Fibroblast of the aortic adventitia (primary cell): ENCODE results near the gene MRPL49. TPM values are rescaled to one million over a fixed set of nuclear protein-coding genes. Genes with fewer than 3 reads are reported as not detected.
"Not testable (repeated sequence)": the region's sequence is repeated elsewhere in the genome, so short reads cannot be mapped to it uniquely, and the experiment has no call there.

Experiments used
- DNase-seq: peaks from one replicate; pipeline ENCODE4 v3.0.0-alpha.2; 2010; ENCODE audit warnings: low read depth
- H3K4me3 ChIP-seq: 2 replicates; pipeline ENCODE4 v1.5.1; 2011; ENCODE audit warnings: low read depth, mild to moderate bottlenecking, control low read depth, low read length, moderate library complexity
- CTCF ChIP-seq: IDR thresholded peaks from 2 replicates; pipeline ENCODE4 v1.5.1; 2011; ENCODE audit warnings: mild to moderate bottlenecking, low read length, control low read depth, inconsistent platforms; ENCODE audit not compliant: insufficient read depth
- total RNA-seq: library from RNA; depleted of rRNA; stranded (reverse); fragments of >200 nt; gene quantifications from 2 replicates; pipeline ENCODE4 v1.2.3, GENCODE V29; 2012; ENCODE audit warnings: low replicate concordance

MRPL49 gene
- total RNA-seq, 1 donor: 34.7 TPM

- no peak for DNase-seq
- no peak overlapping the region for H3K4me3 ChIP-seq
- no peak for TF ChIP-seq CTCF
Measured at GRCh38 chr11:65148657-65149056, 26.5 kb downstream of the MRPL49 start.

- DNase-seq, H3K4me3 ChIP-seq: not testable (repeated sequence)
Measured at GRCh38 chr11:65150131-65150508, 28.0 kb downstream of the MRPL49 start.

- no peak for TF ChIP-seq CTCF
- H3K4me3 ChIP-seq: peak overlapping the region; percentile 10
- peak; percentile 71 for DNase-seq
Measured at GRCh38 chr11:65150509-65151299, 28.6 kb downstream of the MRPL49 start.

GRCh38 chr11:65151331-65151899, 29.3 kb downstream of the MRPL49 start:
- no peak for TF ChIP-seq CTCF
- DNase-seq: no peak

GRCh38 chr11:65152122-65152521, 30.0 kb downstream of the MRPL49 start:
- no peak overlapping the region for H3K4me3 ChIP-seq
- no peak for DNase-seq
- no peak for TF ChIP-seq CTCF

More at GRCh38 chr11:65151331-65151899, 29.3 kb downstream of the MRPL49 start:
- H3K4me3 ChIP-seq: no peak overlapping the region

GRCh38 chr11:65156256-65156655, 34.1 kb downstream of the MRPL49 start:
- no peak for DNase-seq
- no peak overlapping the region for H3K4me3 ChIP-seq
- no peak for TF ChIP-seq CTCF

GRCh38 chr11:65156926-65157325, 34.8 kb downstream of the MRPL49 start:
- H3K4me3 ChIP-seq: no peak overlapping the region
- TF ChIP-seq CTCF: no peak
- DNase-seq: no peak
